OCI-LY7 (cell line): ENCODE results near the gene TMEM107. TPM values are rescaled to one million over a fixed set of nuclear protein-coding genes. Genes with fewer than 3 reads are reported as not detected.

Source experiments
- BruUV-seq: library from RNA; stranded (reverse); fragments of 400-500 nt; replicated peaks from 2 replicates; lab custom pipeline; 2021; lab: Mats Ljungman, UMichigan
- CTCF ChIA-PET: fragments of 300-600 bp; sonication (Branson Sonifier 250); formaldehyde crosslinking; loops from one replicate; lab custom pipeline; 2022; ENCODE audit warnings: antibody characterized with exemption; ENCODE audit not compliant: unreplicated experiment; lab: Charles Lee
- POLR2A ChIA-PET: fragments of 300-600 bp; sonication (Branson Sonifier 250); formaldehyde crosslinking; loops from one replicate; lab custom pipeline; 2022; ENCODE audit warnings: antibody characterized with exemption; lab: Charles Lee
- DNase-seq: peaks from one replicate; pipeline ENCODE4 v3.0.0-alpha.2; 2015; ENCODE audit warnings: low spot score
- H2AFZ ChIP-seq: fragments of 200-600 bp; sonication (generic), shearing (Covaris generic); 2 replicates; pipeline ENCODE4 v1.6.1; 2014; ENCODE audit warnings: mild to moderate bottlenecking, antibody characterized with exemption, low read length, moderate library complexity
- H3K27ac ChIP-seq: fragments of 200-600 bp; sonication (generic); 2 replicates; pipeline ENCODE4 v1.5.1; 2014; ENCODE audit warnings: mixed run types, low read depth, mild to moderate bottlenecking, moderate library complexity, low read length, inconsistent platforms; ENCODE audit not compliant: poor library complexity, severe bottlenecking
- H3K36me3 ChIP-seq: fragments of 200-600 bp; sonication (generic); 2 replicates; pipeline ENCODE4 v1.6.1; 2014; ENCODE audit warnings: mild to moderate bottlenecking, antibody characterized with exemption, low read length, moderate library complexity, mixed read lengths; ENCODE audit not compliant: insufficient read depth
- H3K4me1 ChIP-seq: fragments of 200-600 bp; sonication (generic); 2 replicates; pipeline ENCODE4 v1.5.1; 2014; ENCODE audit warnings: mild to moderate bottlenecking, low read length; ENCODE audit not compliant: insufficient read depth, poor library complexity, severe bottlenecking
- H3K4me2 ChIP-seq: fragments of 200-600 bp; sonication (generic); 2 replicates; pipeline ENCODE4 v1.6.1; 2014; ENCODE audit warnings: mild to moderate bottlenecking, low read length
- H3K4me3 ChIP-seq: fragments of 200-600 bp; sonication (generic); 2 replicates; pipeline ENCODE4 v1.5.1; 2014; ENCODE audit warnings: mild to moderate bottlenecking, low read depth, low read length; ENCODE audit not compliant: poor library complexity, severe bottlenecking
- H3K79me2 ChIP-seq: fragments of 200-600 bp; sonication (generic); 2 replicates; pipeline ENCODE4 v1.6.1; 2016; ENCODE audit warnings: low read depth, mild to moderate bottlenecking, low read length, moderate library complexity, mixed read lengths; ENCODE audit not compliant: insufficient read depth
- H3K9me2 ChIP-seq: fragments of 200-600 bp; sonication (generic); 2 replicates; pipeline ENCODE4 v1.6.1; 2016; ENCODE audit warnings: mild to moderate bottlenecking, low read length, mixed read lengths; ENCODE audit not compliant: insufficient read depth
- H3K9me3 ChIP-seq: fragments of 200-600 bp; sonication (generic); 2 replicates; pipeline ENCODE4 v1.6.1; 2014; ENCODE audit warnings: mild to moderate bottlenecking, mixed run types, low read length, mixed read lengths
- H4K20me1 ChIP-seq: fragments of 200-600 bp; sonication (generic); 2 replicates; pipeline ENCODE4 v1.6.1; 2014; ENCODE audit warnings: mild to moderate bottlenecking, antibody characterized with exemption, low read length, moderate library complexity, mixed read lengths; ENCODE audit not compliant: insufficient read depth
- CTCF ChIP-seq: fragments of 200-600 bp; sonication (generic); conservative IDR thresholded peaks from 2 replicates; pipeline ENCODE4 v1.5.1; 2014; ENCODE audit warnings: mild to moderate bottlenecking, antibody characterized with exemption, low read length, moderate library complexity, mixed read lengths
- EZH2phosphoT487 ChIP-seq: fragments of 200-600 bp; sonication (generic); IDR thresholded peaks from 2 replicates; pipeline ENCODE4 v1.6.1; 2018; ENCODE audit warnings: low read depth, borderline replicate concordance, mild to moderate bottlenecking, mixed run types, antibody characterized with exemption, low read length, moderate library complexity, mixed read lengths
- intact Hi-C: fragments of 100-400 bp; cut with micrococcal nuclease; formaldehyde crosslinking; loops from one replicate; pipeline ENCODE4 v1.10.0; 2022; ENCODE audit not compliant: unreplicated experiment
- total RNA-seq, 2 experiments: library from RNA; depleted of rRNA in 1 of 2; stranded (reverse); fragments of >200 nt in 1 of 2; shearing (Covaris generic) in 1 of 2; gene quantifications; 2 replicates each; pipeline ENCODE4 v1.2.3, GENCODE V29; 2014 to 2022

Gene TMEM107
- total RNA-seq, 2 experiments from 2014 or later: 43.9 to 57.0 TPM

GRCh38 chr17:8175795-8176196 lies 384 bp downstream of the TMEM107 start:
- peaks cover 36% of the 10 kb centered on the region for H3K4me1 ChIP-seq
- intact Hi-C loops: no loop called here
- peaks cover 5% of the 10 kb centered on the region; the same call in 1 of the 2 replicates for H3K79me2 ChIP-seq
- H3K4me2 ChIP-seq: peak overlapping the region; percentile 99
- no peaks in the 10 kb centered on the region for H4K20me1 ChIP-seq
- H3K27ac ChIP-seq: peak overlapping the region; percentile 91
- CTCF ChIA-PET: interaction anchor here (0.6 kb wide), 1 partner anchor 1151 kb away, joined by 4 read pairs; no protein-coding TSS in a partner anchor
- no TSS peak for BruUV-seq
- peak overlapping the region; percentile 81 for H3K4me3 ChIP-seq
- TF ChIP-seq CTCF: no peak
- TF ChIP-seq EZH2phosphoT487: no peak
- no peaks in the 10 kb centered on the region for H3K9me3 ChIP-seq
- POLR2A ChIA-PET: interaction anchor here (0.6 to 1.1 kb wide), 6 partner anchors 16 to 101 kb away, joined by 3 to 6 read pairs (median 3); partner anchors contain the start of genes CTC1 and PER1
- no peaks in the 10 kb centered on the region for H3K36me3 ChIP-seq
- H3K9me2 ChIP-seq: no peaks in the 10 kb centered on the region
- H2AFZ ChIP-seq: peak overlapping the region; percentile 91
- DNase-seq: peak; percentile 41

GRCh38 chr17:8173871-8174322 lies 2.3 kb downstream of the TMEM107 start:
- ChIA-PET POLR2A (interaction anchor here (0.8 to 2.3 kb wide), 16 partner anchors 10 to 337 kb away, joined by 3 to 18 read pairs (median 4); partner anchors contain the start of genes BORCS6, CTC1, PFAS and SLC25A35), CTCF (interaction anchor here (0.6 kb wide), 1 partner anchor 14 kb away, joined by 5 read pairs; no protein-coding TSS in a partner anchor)
- Histone ChIP-seq H2AFZ (peak overlapping the region; percentile 73; the same call in 1 of the 2 replicates), H4K20me1 (no peaks in the 10 kb centered on the region), H3K79me2 (peaks cover 5% of the 10 kb centered on the region; the same call in 1 of the 2 replicates), H3K4me3 (peak overlapping the region; percentile 81), H3K4me1 (peaks cover 36% of the 10 kb centered on the region), H3K9me2 (no peaks in the 10 kb centered on the region), H3K27ac (peak overlapping the region; percentile 91), H3K36me3 (no peaks in the 10 kb centered on the region), H3K4me2 (peak overlapping the region; percentile 99), H3K9me3 (no peaks in the 10 kb centered on the region)
- TF ChIP-seq EZH2phosphoT487 (no peak), CTCF (no peak)
- peak; percentile 44 for DNase-seq
- BruUV-seq: no TSS peak
- intact Hi-C loops: no loop called here
